Left cardiac atrium (tissue), 4 donors: ENCODE measurements around the gene SLC7A1. TPM values are rescaled to one million over a fixed set of nuclear protein-coding genes. Genes with fewer than 3 reads are reported as not detected.

Source experiments
- ATAC-seq, 2 donors: fragments of 200-7000 bp; cut with Tn5 transposase; one replicate each; pipeline ENCODE4 v1.9.1; 2020; ENCODE audit warnings: mild to moderate bottlenecking in 2 of 2, moderate library complexity in 2 of 2
- DNase-seq: peaks from one replicate; pipeline ENCODE4 v3.0.0-alpha.2; 2020
- intact Hi-C, 2 donors: fragments of 100-400 bp; cut with DNase I; formaldehyde crosslinking; loops; one replicate each; pipeline versions ENCODE4 v1.14.1 to v1.15.1; 2022 to 2023
- total RNA-seq, 2 donors: library from RNA; stranded (reverse); fragmentation: NEBNext Ultra II Directional; extraction: Animal tissue kit (Norgen Biotek cat#: 25700); gene quantifications; one replicate each; pipeline ENCODE4 v1.2.1, GENCODE V29; 2021
- donor health status: DM: no; HTN: yes; CAD: no.
- donor health status: DM: no; HTN: yes; CAD: no; lungs with severe emphysema.
- donor health status: DM: yes; HTN: yes; CAD: no.
- donor health status: Dilated cardiomyopathy.

Gene SLC7A1
- total RNA-seq, 2 donors from 2014 or later: 11.8 to 38.6 TPM

- ATAC-seq (no peak), DNase-seq (no peak)
- intact Hi-C loops: loop anchor here in 1 of 2 donors (10.0 kb wide), 1 partner anchor 342 kb away; no protein-coding TSS in a partner anchor
Observed at GRCh38 chr13:29503041-29503837, 92.2 kb downstream of the SLC7A1 start.

- no peak for DNase-seq
- intact Hi-C loops: loop anchor here in 1 of 2 donors (10.0 kb wide), 1 partner anchor 342 kb away; no protein-coding TSS in a partner anchor
Observed at GRCh38 chr13:29502391-29503008, 93.0 kb downstream of the SLC7A1 start.

DNA sequence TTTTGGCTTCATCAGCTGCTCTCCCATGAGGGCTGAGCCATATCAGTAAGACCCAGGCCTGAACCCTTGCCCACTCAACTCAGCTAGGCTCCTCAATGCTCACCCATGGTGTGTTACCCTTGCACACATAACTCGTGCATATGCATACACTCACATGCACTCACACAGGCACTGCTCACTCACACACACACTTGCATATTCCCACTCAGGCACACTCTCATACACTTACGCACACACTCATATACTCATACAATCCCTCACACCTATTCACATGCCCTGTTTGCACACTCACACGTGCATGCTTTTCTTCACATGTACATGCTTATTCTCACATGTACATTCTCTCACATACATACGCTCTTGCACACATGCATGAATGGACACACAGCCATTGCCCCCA, 93.8 kb downstream of the SLC7A1 start:
- intact Hi-C loops: loop anchor here in 1 of 2 donors (10.0 kb wide), 1 partner anchor 343 kb away; no protein-coding TSS in a partner anchor
- no peak for ATAC-seq
- DNase-seq: no peak

More at GRCh38 chr13:29502391-29503008, 93.0 kb downstream of the SLC7A1 start:
- no peak for ATAC-seq

DNA sequence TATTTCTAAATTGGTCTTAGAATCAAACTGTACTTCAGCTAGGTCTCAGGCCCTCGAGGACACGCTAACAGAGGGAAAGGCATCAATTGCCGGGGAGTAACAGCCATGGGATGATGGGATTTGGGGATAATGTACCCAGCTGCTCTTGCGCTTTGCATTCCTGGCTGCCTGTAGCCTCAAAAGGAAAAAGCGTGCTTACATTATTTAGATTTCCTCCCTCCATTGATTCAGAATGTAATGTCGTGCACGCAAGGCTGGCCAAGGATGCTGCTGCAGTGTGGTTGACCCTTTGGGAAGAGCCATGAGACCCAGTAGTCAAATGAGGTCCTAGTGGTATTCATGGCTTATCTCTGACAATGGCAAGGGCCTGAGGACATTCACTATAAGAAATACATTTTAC, 95.1 kb downstream of the SLC7A1 start:
- intact Hi-C loops: loop anchor here in 1 of 2 donors (10.0 kb wide), 1 partner anchor 344 kb away; no protein-coding TSS in a partner anchor
- no peak for ATAC-seq

GRCh38 chr13:29499506-29500165, 95.9 kb downstream of the SLC7A1 start:
- intact Hi-C loops: loop anchor here in 1 of 2 donors (10.0 kb wide), 1 partner anchor 345 kb away; no protein-coding TSS in a partner anchor
- no peak for ATAC-seq
- DNase-seq: no peak

More for the DNA sequence above, 95.1 kb downstream of the SLC7A1 start:
- DNase-seq: no peak

GRCh38 chr13:29498426-29499040, 97.0 kb downstream of the SLC7A1 start:
- no peak for DNase-seq
- intact Hi-C loops: no loop called here
- no peak for ATAC-seq

GRCh38 chr13:29497137-29497654, 98.3 kb downstream of the SLC7A1 start:
- ATAC-seq (peak; percentile 76 to 81), DNase-seq (peak; percentile 59)
- intact Hi-C loops: no loop called here

DNA sequence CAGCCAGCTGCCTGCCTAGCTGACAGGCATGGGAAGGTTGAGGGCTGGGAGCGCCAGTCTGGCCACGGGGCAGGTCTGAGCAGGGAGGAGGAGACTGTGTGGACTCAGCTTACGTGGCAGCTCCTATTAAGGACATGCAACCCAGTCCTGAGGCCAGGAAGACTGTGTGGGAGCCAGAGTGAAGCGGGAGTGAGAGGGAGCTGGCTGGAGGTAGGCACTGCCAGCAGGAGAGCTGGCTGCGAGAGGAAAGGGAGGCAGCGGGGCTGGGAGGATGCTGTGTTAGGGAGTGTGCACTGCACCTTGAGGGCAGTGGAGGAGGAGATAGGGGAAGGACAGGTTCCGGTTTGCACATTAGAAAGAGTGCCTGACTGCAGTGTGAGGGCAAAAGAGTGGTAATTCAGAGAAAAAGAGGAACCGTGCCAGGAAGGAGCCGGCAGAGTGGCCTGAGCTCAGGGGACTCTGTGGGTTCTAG, 99.2 kb downstream of the SLC7A1 start:
- peak; percentile 56 to 90 for ATAC-seq
- DNase-seq: peak; percentile 50
- intact Hi-C loops: no loop called here

DNA sequence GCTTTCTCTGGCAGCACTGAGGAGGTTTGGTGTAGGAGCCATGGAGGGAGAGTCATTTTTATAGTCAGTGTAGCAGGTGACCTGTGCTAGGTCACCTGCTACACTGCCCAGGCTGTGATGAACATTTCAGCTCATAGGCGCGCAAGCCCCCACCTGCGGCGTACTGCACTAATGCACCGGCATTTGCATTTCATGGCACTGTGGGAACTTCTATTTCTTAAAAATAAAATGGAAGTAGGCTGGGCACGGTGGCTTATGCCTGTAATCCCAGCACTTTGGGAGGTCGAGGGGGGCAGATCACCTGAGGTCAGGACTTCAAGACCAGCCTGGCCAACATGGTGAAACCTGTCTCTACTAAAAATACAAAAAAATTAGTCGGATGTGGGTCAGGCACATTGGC, 101.0 kb downstream of the SLC7A1 start:
- DNase-seq: no peak
- intact Hi-C loops: no loop called here

DNA sequence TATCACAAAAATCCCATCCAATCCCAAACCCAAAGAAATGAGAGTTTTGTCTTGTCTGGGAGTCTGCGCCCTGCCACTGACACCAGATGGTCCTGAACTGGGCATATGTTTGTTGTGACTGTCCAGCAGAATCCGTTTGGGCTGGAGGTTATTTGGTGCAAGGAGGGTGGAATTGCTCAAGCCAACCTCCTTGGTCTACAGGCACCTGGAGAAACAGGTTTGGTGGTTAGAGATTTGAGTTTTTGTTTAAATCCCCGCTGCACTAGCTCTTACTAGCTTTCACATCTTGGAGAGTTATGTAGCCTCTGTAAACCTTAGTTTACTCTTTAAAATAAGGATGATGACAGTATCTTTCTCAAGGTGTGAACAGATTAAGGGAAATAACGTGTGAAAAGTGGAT, 101.7 kb downstream of the SLC7A1 start:
- ATAC-seq (no peak), DNase-seq (no peak)
- intact Hi-C loops: no loop called here

More for the DNA sequence above, 101.0 kb downstream of the SLC7A1 start:
- no peak for ATAC-seq

GRCh38 chr13:29491248-29491647, 104.2 kb downstream of the SLC7A1 start:
- intact Hi-C loops: no loop called here
- no peak for DNase-seq
- ATAC-seq: no peak

DNA sequence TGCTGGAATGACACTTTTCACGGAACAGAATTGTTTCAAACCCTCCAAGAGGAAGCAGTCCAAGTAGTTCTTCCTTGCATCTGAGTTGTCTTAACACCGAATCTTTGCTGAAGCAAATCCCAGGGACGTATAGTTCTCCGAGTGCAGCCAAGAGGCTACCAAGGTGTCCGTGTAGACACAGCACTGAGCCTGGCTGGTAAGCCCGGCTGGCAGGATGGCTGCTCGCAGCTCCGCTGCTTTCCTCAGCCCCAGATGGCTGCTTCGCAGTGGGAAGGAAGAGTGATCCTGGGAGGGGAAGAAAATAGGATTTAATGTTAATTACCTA, 105.0 kb downstream of the SLC7A1 start:
- intact Hi-C loops: no loop called here
- DNase-seq (no peak), ATAC-seq (no peak)

DNA sequence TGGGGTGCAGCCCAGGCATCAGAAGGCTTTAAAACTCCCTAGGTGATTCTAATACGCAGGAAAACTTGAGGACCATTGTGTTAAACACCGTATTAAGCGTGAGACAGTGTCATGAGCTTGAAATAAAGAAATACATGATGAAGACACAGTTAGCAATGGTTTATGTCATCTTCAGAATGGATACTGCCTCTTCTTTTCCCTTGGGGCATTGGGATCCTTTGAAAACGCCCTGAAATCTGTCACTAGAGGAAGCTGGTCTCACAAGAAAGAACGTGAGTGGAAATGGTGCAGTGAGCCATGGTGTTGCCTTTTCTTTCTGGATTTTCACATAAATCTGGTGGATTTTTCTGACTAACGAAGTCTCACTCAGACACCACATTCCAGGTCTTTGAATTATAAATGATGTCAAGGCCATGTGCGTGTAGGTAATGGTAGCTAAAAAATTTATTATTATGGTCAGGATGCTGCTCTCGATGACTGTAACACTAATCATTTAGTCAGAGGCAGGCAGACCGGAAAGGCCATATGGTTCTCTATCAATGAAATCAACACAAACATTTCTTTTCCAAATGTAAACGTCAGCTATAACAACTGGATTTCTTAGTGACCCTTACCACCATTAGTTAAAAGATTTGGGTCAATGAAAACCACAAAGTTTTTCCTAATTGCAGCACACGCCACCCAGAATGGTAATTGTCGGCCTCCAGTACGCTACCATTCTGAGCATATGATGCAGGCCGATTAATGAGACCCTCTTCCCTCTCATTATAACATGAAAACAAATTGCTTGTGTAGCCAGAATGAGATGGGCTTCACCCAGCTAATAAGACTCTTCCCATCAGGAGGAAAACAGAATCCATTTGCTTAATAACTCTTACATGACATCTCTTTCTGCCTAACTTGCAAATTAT, 105.6 kb downstream of the SLC7A1 start:
- ATAC-seq (no peak), DNase-seq (no peak)
- intact Hi-C loops: no loop called here

- intact Hi-C loops: no loop called here
- DNase-seq (no peak), ATAC-seq (no peak)
Observed at GRCh38 chr13:29487466-29488454, 107.7 kb downstream of the SLC7A1 start.

GRCh38 chr13:29486551-29486950, 108.9 kb downstream of the SLC7A1 start:
- no peak for ATAC-seq
- no peak for DNase-seq
- intact Hi-C loops: no loop called here

- ATAC-seq: no peak
- intact Hi-C loops: no loop called here
Observed at GRCh38 chr13:29484796-29485195, 110.7 kb downstream of the SLC7A1 start.

DNA sequence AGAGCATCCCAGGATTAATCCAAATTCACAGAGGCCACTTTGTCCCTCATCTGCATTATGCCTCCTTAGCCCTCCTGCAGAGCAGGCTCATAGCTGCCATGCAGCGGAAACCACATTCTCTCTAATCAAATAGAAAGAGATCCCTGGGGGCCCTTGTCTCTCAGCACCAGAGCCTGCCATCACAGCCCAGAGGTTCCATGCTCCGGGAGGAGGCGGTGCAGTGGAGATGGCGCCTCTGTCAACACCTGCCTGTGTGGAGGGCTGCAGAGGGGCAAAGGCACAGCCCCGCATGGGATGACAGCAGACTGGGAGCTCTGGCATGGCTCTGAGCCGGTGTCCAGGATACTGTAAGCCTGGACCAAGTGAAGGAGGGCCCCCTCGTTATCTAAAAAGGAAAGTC, 111.3 kb downstream of the SLC7A1 start:
- ATAC-seq (peak; percentile 26 to 64), DNase-seq (no peak)
- intact Hi-C loops: no loop called here

More at GRCh38 chr13:29484796-29485195, 110.7 kb downstream of the SLC7A1 start:
- DNase-seq: no peak
